Epithelial cell of esophagus (primary cell): Measurements from ENCODE around the gene TIMM50.
A peak's percentile ranks its signal among the peaks of the same experiment; 100 is the strongest.

Experiments
- DNase-seq: peaks from one replicate; pipeline ENCODE4 v3.0.0; 2010; ENCODE audit warnings: low read depth
- H3K4me3 ChIP-seq: 2 replicates; pipeline ENCODE4 v1.5.1; 2011; ENCODE audit warnings: mild to moderate bottlenecking, low read length, control low read depth
- TF ChIP-seq, protein P1 (sequence below): IDR thresholded peaks from 2 replicates; pipeline ENCODE4 v1.5.1; 2011; ENCODE audit warnings: low read depth, mild to moderate bottlenecking, low read length, control low read depth, inconsistent platforms; ENCODE audit not compliant: insufficient read depth; ENCODE audit errors: missing control alignments

Gene TIMM50

DNA sequence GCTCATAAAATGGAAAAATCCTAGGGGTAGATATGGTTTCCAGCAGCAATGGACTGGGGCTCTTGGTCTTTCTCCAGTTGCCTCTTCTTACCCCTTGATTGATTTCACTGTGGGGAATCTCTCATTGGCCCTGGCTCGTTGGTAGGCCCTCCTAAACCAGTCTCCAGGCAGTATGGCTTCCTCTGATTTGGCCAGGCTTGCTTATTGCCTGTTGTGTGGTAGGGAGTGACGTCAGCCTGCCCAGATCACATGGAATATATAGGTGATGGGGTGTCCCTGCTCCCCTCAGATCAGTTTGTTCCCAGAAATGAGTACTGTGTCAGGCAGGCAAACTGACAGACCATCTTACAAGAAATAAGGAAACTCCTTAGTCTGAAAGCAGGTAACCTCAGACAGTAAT lies 28.6 kb downstream of the TIMM50 start:
- H3K4me3 ChIP-seq, result no peak overlapping the region
- no peak for DNase-seq
- TF ChIP-seq, protein P1, sequence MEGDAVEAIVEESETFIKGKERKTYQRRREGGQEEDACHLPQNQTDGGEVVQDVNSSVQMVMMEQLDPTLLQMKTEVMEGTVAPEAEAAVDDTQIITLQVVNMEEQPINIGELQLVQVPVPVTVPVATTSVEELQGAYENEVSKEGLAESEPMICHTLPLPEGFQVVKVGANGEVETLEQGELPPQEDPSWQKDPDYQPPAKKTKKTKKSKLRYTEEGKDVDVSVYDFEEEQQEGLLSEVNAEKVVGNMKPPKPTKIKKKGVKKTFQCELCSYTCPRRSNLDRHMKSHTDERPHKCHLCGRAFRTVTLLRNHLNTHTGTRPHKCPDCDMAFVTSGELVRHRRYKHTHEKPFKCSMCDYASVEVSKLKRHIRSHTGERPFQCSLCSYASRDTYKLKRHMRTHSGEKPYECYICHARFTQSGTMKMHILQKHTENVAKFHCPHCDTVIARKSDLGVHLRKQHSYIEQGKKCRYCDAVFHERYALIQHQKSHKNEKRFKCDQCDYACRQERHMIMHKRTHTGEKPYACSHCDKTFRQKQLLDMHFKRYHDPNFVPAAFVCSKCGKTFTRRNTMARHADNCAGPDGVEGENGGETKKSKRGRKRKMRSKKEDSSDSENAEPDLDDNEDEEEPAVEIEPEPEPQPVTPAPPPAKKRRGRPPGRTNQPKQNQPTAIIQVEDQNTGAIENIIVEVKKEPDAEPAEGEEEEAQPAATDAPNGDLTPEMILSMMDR, result no peak

DNA sequence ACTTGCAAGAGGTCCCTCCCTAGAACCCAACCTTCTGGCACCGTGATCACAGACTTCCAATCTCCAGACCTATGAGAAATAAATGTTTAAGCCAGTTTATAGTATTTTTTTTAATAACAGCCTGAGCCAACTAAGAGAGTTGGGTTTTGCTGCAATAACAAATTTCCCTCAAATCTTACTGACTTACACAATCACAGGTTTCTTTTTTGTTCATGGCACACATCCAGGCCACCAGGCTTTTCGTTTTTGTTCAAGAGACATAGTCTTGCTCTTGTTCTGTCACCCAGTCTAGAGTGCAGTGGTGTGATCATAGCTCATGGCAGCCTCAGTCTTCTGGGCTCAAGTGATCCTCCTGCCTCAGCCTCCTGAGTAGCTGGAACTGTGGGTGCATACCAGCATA lies 32.4 kb downstream of the TIMM50 start:
- H3K4me3 ChIP-seq, result no peak overlapping the region
- no peak for DNase-seq
- TF ChIP-seq, protein P1, result no peak

DNA sequence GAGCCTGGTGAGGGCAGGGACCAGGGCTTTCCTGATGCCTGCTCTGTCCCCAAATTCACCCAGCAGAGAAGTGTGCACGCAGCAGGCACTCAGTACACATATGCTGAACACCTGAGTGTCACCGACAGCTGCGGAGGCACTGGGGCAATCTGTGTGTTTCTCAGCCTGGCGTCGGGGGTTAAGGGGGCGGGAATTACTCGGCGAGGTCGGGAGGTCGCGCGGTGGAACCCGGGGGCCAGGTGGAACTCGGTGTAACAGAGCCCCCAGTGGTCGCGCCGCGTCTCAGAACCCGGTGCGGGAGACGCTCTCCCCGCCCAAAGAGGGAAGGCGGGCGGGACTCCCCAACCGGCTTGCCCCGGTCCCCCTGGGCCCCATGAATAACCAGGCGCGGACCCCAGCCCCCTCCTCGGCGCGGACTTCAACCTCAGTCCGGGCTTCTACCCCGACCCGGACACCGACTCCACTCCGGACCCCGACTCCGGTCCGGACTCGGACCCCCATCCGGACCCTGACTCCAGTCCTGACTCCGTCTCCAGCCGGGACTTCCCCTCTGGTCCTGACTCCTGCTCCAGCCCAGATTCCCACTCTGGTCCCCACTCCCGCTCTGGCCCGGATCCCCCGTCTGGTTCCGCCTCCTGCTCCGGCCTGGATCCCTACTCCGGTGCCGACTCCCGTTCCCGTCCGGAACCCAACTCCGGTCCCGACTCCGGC lies 34.4 kb downstream of the TIMM50 start, which contains the start of gene SELENOV:
SELENOV (plus strand) TSS at position 300 of the 711 bp plus-strand sequence; CDS start at position 374, 74 bp downstream.
- peak within 1 kb of the TSS; percentile 13 for H3K4me3 ChIP-seq
- TF ChIP-seq, protein P1, result no peak
- no peak for DNase-seq

DNA sequence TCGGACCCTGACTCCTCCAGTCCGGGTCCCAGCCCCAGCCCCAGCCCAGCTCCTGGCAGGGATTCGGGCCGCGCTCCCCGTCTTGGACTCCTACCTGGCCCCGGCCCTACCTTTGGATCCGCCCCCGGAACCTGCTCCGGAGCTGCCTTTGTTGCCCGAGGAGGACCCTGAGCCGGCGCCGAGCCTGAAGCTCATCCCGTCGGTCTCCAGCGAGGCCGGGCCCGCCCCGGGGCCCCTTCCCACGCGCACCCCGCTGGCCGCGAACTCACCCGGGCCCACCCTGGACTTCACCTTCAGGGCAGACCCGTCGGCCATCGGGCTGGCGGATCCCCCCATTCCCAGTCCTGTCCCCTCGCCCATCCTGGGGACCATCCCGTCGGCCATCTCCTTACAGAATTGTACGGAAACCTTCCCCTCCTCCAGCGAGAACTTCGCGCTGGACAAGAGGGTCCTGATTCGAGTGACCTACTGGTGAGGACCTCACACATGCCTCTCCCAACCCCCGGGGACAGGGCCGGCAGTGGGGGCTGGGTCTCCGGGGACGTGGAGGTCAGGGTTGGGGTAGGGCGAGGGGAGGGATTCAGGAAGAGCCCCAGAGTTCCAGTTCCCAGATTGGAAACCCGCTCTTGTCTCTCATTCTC lies 35.0 kb downstream of the TIMM50 start:
- no peak for DNase-seq
- H3K4me3 ChIP-seq, result peak overlapping the region; percentile 13
- TF ChIP-seq, protein P1, result no peak

DNA sequence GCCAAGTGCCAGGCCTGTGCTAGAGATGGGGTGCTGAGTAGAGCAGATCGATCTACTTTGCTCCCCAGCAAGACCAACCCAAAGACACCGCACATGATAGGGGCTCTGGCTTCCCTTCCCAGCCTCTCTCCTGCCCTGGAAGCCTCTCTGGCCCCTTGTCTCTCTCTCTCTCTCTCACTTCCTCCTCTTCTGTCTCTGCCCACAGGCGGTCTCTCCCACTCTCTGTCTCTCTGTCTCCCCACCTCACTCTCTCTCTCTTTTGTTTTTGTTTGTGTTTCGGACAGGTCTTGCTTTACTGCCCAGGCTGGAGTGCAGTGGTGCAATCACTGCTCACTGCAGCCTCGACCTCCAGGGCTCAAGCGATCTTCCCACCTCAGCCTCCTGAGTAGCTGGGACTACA lies 35.6 kb downstream of the TIMM50 start:
- TF ChIP-seq, protein P1, result no peak
- H3K4me3 ChIP-seq, result no peak overlapping the region
- no peak for DNase-seq

DNA sequence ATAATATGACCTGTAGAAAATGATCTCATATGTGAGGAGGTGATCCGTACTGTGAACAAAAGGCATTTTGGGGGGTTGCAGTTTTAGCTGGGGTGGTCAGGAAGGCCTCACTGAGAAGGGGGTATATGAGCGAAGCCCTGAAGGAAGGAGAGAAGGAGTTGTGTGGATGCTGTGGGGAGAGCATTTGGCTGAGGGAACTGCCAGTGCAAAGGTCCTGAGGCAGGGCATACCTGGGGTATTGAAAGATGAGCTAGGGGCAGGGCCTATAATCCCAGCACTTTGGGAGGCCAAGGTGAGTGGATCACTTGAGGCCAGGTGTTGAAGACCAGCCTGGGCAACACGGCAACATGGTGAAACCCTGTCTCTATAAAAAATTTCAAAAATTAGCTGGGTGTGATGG lies 36.8 kb downstream of the TIMM50 start:
- TF ChIP-seq, protein P1, result no peak
- DNase-seq, result no peak
- H3K4me3 ChIP-seq, result no peak overlapping the region
